ENCODE measurements around the gene LMTK3. TPM values are rescaled to one million over a fixed set of nuclear protein-coding genes. Genes with fewer than 3 reads are reported as not detected.
"Not testable (repeated sequence)": the region's sequence is repeated elsewhere in the genome, so short reads cannot be mapped to it uniquely, and the experiment has no call there.

Gene LMTK3
- total RNA-seq, 1 donor from 2014 or later: not detected

GRCh38 chr19:48487948-48488347, 23.7 kb downstream of the LMTK3 start:
- DNase-seq (ENCODE audit: low spot score): no peak

GRCh38 chr19:48487544-48487943, 24.1 kb downstream of the LMTK3 start:
- DNase-seq (ENCODE audit: low spot score): no peak

- not testable (repeated sequence) for DNase-seq (ENCODE audit: low spot score)
These were observed 24.9 kb downstream of the LMTK3 start for GRCh38 chr19:48486706-48487105.

- no peak for DNase-seq (ENCODE audit: low spot score)
These were observed 26.6 kb downstream of the LMTK3 start for GRCh38 chr19:48484931-48485612.

- no peak for DNase-seq (ENCODE audit: low spot score)
These were observed 27.3 kb downstream of the LMTK3 start for GRCh38 chr19:48484247-48484893.

GRCh38 chr19:48483301-48483700, 28.3 kb downstream of the LMTK3 start:
- DNase-seq (ENCODE audit: low spot score): no peak

- DNase-seq (ENCODE audit: low spot score): no peak
These were observed 29.6 kb downstream of the LMTK3 start for GRCh38 chr19:48481846-48482639.

- DNase-seq (ENCODE audit: low spot score): peak; percentile 75
These were observed 30.8 kb downstream of the LMTK3 start for GRCh38 chr19:48480558-48481500.

GRCh38 chr19:48480183-48480557, 31.5 kb downstream of the LMTK3 start:
- DNase-seq (ENCODE audit: low spot score): peak; percentile 66

- no peak for DNase-seq (ENCODE audit: low spot score)
These were observed 31.9 kb downstream of the LMTK3 start for GRCh38 chr19:48479686-48480085.

GRCh38 chr19:48478339-48479256, 33.0 kb downstream of the LMTK3 start:
- DNase-seq (ENCODE audit: low spot score): no peak

GRCh38 chr19:48477698-48478338, 33.8 kb downstream of the LMTK3 start:
- DNase-seq (ENCODE audit: low spot score): peak; percentile 63

GRCh38 chr19:48477067-48477685, 34.5 kb downstream of the LMTK3 start:
- no peak for DNase-seq (ENCODE audit: low spot score)

GRCh38 chr19:48476176-48476575, 35.5 kb downstream of the LMTK3 start:
- DNase-seq (ENCODE audit: low spot score): no peak

GRCh38 chr19:48475369-48476068, 36.1 kb downstream of the LMTK3 start:
- no peak for DNase-seq (ENCODE audit: low spot score)

- no peak for DNase-seq (ENCODE audit: low spot score)
These were observed 37.5 kb downstream of the LMTK3 start for GRCh38 chr19:48474084-48474592.

- DNase-seq (ENCODE audit: low spot score): no peak
These were observed 38.3 kb downstream of the LMTK3 start for GRCh38 chr19:48473161-48473966.

- DNase-seq (ENCODE audit: low spot score): no peak
These were observed 39.8 kb downstream of the LMTK3 start for GRCh38 chr19:48471836-48472235.

All from umbilical cord (tissue), 2 donors.